ENCODE data around the gene SH2B3.

- no peak for TF ChIP-seq TAF1 (IDR thresholded peaks at IDR 0.05; ENCODE audit: low read depth, low read length)
- TF ChIP-seq POU2F2 (IDR thresholded peaks at IDR 0.05; ENCODE audit: low read depth, low read length): no peak
- no peak for TF ChIP-seq POLR2A (IDR thresholded peaks at IDR 0.05; ENCODE audit: low read depth, low read length)
Observed at GRCh38 chr12:111436811-111437210, 31.1 kb downstream of the SH2B3 start.

Measured in GM12891 (cell line).